Smooth muscle cell (in vitro differentiated cells): ENCODE measurements around the gene MRPS18B. TPM values are rescaled to one million over a fixed set of nuclear protein-coding genes. Genes with fewer than 3 reads are reported as not detected.

Experiments
- DNase-seq: peaks from one replicate; lab custom pipeline; 2025; ENCODE audit not compliant: unreplicated experiment; lab: John Stamatoyannopoulos, UW
- H2AFZ ChIP-seq: fragments of 200-600 bp; sonication (generic); 2 replicates; pipeline ENCODE4 v1.6.0; 2016; ENCODE audit warnings: antibody characterized with exemption, low read depth, mild to moderate bottlenecking
- H3F3A ChIP-seq: fragments of 200-600 bp; sonication (generic); 2 replicates; pipeline ENCODE4 v1.6.0; 2017; ENCODE audit warnings: antibody characterized with exemption, low read depth
- H3K27ac ChIP-seq: fragments of 200-600 bp; sonication (generic); 2 replicates; pipeline ENCODE4 v1.5.1; 2016; ENCODE audit warnings: low read depth, mild to moderate bottlenecking
- H3K27me3 ChIP-seq: fragments of 200-600 bp; sonication (generic); 2 replicates; pipeline ENCODE4 v1.6.1; 2016; ENCODE audit warnings: low read depth, mild to moderate bottlenecking
- H3K36me3 ChIP-seq: fragments of 200-600 bp; sonication (generic); 2 replicates; pipeline ENCODE4 v1.5.1; 2016; ENCODE audit warnings: low read depth
- H3K4me1 ChIP-seq: fragments of 200-600 bp; sonication (generic); 2 replicates; pipeline ENCODE4 v1.5.1; 2016; ENCODE audit warnings: low read depth
- H3K4me2 ChIP-seq: fragments of 200-600 bp; sonication (generic); 2 replicates; pipeline ENCODE4 v1.6.0; 2016; ENCODE audit warnings: mild to moderate bottlenecking
- H3K4me3 ChIP-seq: fragments of 200-600 bp; sonication (generic); 2 replicates; pipeline ENCODE4 v1.5.1; 2016; ENCODE audit warnings: mild to moderate bottlenecking
- H3K79me2 ChIP-seq: fragments of 200-600 bp; sonication (generic); 2 replicates; pipeline ENCODE4 v1.6.0; 2016; ENCODE audit warnings: low read depth, mild to moderate bottlenecking
- H3K9ac ChIP-seq: fragments of 200-600 bp; sonication (generic); 2 replicates; pipeline ENCODE4 v1.6.0; 2016; ENCODE audit warnings: low read depth
- H3K9me3 ChIP-seq: fragments of 200-600 bp; sonication (generic); replicated peaks from 2 replicates; pipeline ENCODE4 v1.5.1; 2016; ENCODE audit warnings: low read depth
- H4K20me1 ChIP-seq: fragments of 200-600 bp; sonication (generic); 2 replicates; pipeline ENCODE4 v1.6.0; 2016; ENCODE audit warnings: low read depth
- CTCF ChIP-seq: fragments of 200-600 bp; sonication (generic); IDR thresholded peaks from 2 replicates; pipeline ENCODE4 v1.5.1; 2017; ENCODE audit warnings: borderline replicate concordance, mild to moderate bottlenecking, antibody characterized with exemption; ENCODE audit not compliant: insufficient read depth, poor library complexity, severe bottlenecking
- WGBS: methylation state at CpG from one replicate; pipeline ENCODE4 v1.1.7; 2016; ENCODE audit warnings: low lambda C conversion rate; 5-methylcytosine and 5-hydroxymethylcytosine counted together
- polyA plus RNA-seq: library from polyadenylated mRNA; unstranded; fragments of >200 nt; fragmentation: Nextera tagmentation; extraction: Ambion mirVana; gene quantifications from 2 replicates; pipeline ENCODE4 v1.2.1, GENCODE V29; 2016
- total RNA-seq: library from RNA; depleted of rRNA; stranded (reverse); fragments of >200 nt; gene quantifications from 2 replicates; pipeline ENCODE4 v1.2.3, GENCODE V29; 2014

Gene MRPS18B
- total RNA-seq (38.7 and 53.2 TPM in 2 replicates), polyA plus RNA-seq (70.0 and 88.6 TPM in 2 replicates)

GRCh38 chr6:30617565-30618269 lies at the start of gene MRPS18B:
TSS of gene MRPS18B (plus strand) at chr6:30617840. CDS start at chr6:30617866, 26 bp downstream.
- H3K4me2 ChIP-seq = peak within 1 kb of the TSS; percentile 93
- H3K27ac ChIP-seq = peak within 1 kb of the TSS; percentile 98
- no peaks in the 10 kb centered on the region for H3K27me3 ChIP-seq
- no peaks in the 10 kb centered on the region for H3K36me3 ChIP-seq
- TF ChIP-seq CTCF = no peak
- H3K79me2 ChIP-seq = peaks cover 29% of the 10 kb centered on the region
- peak; percentile 91 for DNase-seq
- peak within 1 kb of the TSS; percentile 98 for H3K9ac ChIP-seq
- peak within 1 kb of the TSS; percentile 85 for H2AFZ ChIP-seq
- WGBS = under 1% methylated on average over 34 of the region's 34 CpGs
- peaks cover 25% of the 10 kb centered on the region for H3F3A ChIP-seq
- H4K20me1 ChIP-seq = peaks cover 21% of the 10 kb centered on the region
- H3K4me3 ChIP-seq = peak within 1 kb of the TSS; percentile 77
- peaks cover 18% of the 10 kb centered on the region for H3K4me1 ChIP-seq
- H3K9me3 ChIP-seq = no peaks in the 10 kb centered on the region

- H3K9ac ChIP-seq = no peak overlapping the region
- H2AFZ ChIP-seq = no peak overlapping the region
- peaks cover 7% of the 10 kb centered on the region for H3F3A ChIP-seq
- no peak overlapping the region for H3K4me2 ChIP-seq
- peaks cover 26% of the 10 kb centered on the region for H3K79me2 ChIP-seq
- H3K9me3 ChIP-seq = no peaks in the 10 kb centered on the region
- no peak overlapping the region for H3K27ac ChIP-seq
- WGBS = 78% methylated on average over 3 of the region's 3 CpGs
- no peak overlapping the region for H3K4me3 ChIP-seq
- no peaks in the 10 kb centered on the region for H3K27me3 ChIP-seq
- TF ChIP-seq CTCF = no peak
- DNase-seq = no peak
- no peaks in the 10 kb centered on the region for H3K36me3 ChIP-seq
- H4K20me1 ChIP-seq = peaks cover 16% of the 10 kb centered on the region
- peaks cover 21% of the 10 kb centered on the region for H3K4me1 ChIP-seq
These were observed 49.4 kb upstream of the MRPS18B start for GRCh38 chr6:30568245-30568644.

GRCh38 chr6:30570263-30570662 lies 47.4 kb upstream of the MRPS18B start:
- peak overlapping the region; percentile 91 for H3K9ac ChIP-seq
- peak overlapping the region; percentile 82 for H3K4me3 ChIP-seq
- 88% methylated on average over 1 of the region's 1 CpG for WGBS
- H3K27ac ChIP-seq = peak overlapping the region; percentile 96
- TF ChIP-seq CTCF = no peak
- peaks cover 36% of the 10 kb centered on the region for H4K20me1 ChIP-seq
- no peaks in the 10 kb centered on the region for H3F3A ChIP-seq
- no peaks in the 10 kb centered on the region for H3K9me3 ChIP-seq
- peaks cover 46% of the 10 kb centered on the region for H3K79me2 ChIP-seq
- peaks cover 21% of the 10 kb centered on the region for H3K4me1 ChIP-seq
- no peaks in the 10 kb centered on the region for H3K27me3 ChIP-seq
- DNase-seq = no peak
- no peaks in the 10 kb centered on the region for H3K36me3 ChIP-seq
- peak overlapping the region; percentile 98 for H2AFZ ChIP-seq
- peak overlapping the region; percentile 97 for H3K4me2 ChIP-seq

- Histone ChIP-seq H3K4me3 (peak overlapping the region; percentile 82), H4K20me1 (peaks cover 41% of the 10 kb centered on the region), H3K27me3 (no peaks in the 10 kb centered on the region), H3K9ac (peak overlapping the region; percentile 91), H3K79me2 (peaks cover 50% of the 10 kb centered on the region), H2AFZ (peak overlapping the region; percentile 98), H3K36me3 (no peaks in the 10 kb centered on the region), H3K9me3 (no peaks in the 10 kb centered on the region), H3K4me1 (peaks cover 21% of the 10 kb centered on the region), H3K27ac (peak overlapping the region; percentile 96), H3F3A (no peaks in the 10 kb centered on the region), H3K4me2 (peak overlapping the region; percentile 97)
- no peak for TF ChIP-seq CTCF
- 8% methylated on average over 18 of the region's 18 CpGs for WGBS
- no peak for DNase-seq
These were observed 46.9 kb upstream of the MRPS18B start for GRCh38 chr6:30570740-30571074.
